Smooth muscle cell (in vitro differentiated cells): Measurements from ENCODE around the gene FGF9. TPM values are rescaled to one million over a fixed set of nuclear protein-coding genes. Genes with fewer than 3 reads are reported as not detected.

Experiments used
- DNase-seq: peaks from one replicate; lab custom pipeline; 2025; ENCODE audit not compliant: unreplicated experiment; lab: John Stamatoyannopoulos, UW
- H2AFZ ChIP-seq: fragments of 200-600 bp; sonication (generic); 2 replicates; pipeline ENCODE4 v1.6.0; 2016; ENCODE audit warnings: antibody characterized with exemption, low read depth, mild to moderate bottlenecking
- H3F3A ChIP-seq: fragments of 200-600 bp; sonication (generic); 2 replicates; pipeline ENCODE4 v1.6.0; 2017; ENCODE audit warnings: antibody characterized with exemption, low read depth
- H3K27ac ChIP-seq: fragments of 200-600 bp; sonication (generic); 2 replicates; pipeline ENCODE4 v1.5.1; 2016; ENCODE audit warnings: low read depth, mild to moderate bottlenecking
- H3K27me3 ChIP-seq: fragments of 200-600 bp; sonication (generic); 2 replicates; pipeline ENCODE4 v1.6.1; 2016; ENCODE audit warnings: low read depth, mild to moderate bottlenecking
- H3K36me3 ChIP-seq: fragments of 200-600 bp; sonication (generic); 2 replicates; pipeline ENCODE4 v1.5.1; 2016; ENCODE audit warnings: low read depth
- H3K4me1 ChIP-seq: fragments of 200-600 bp; sonication (generic); 2 replicates; pipeline ENCODE4 v1.5.1; 2016; ENCODE audit warnings: low read depth
- H3K4me2 ChIP-seq: fragments of 200-600 bp; sonication (generic); 2 replicates; pipeline ENCODE4 v1.6.0; 2016; ENCODE audit warnings: mild to moderate bottlenecking
- H3K4me3 ChIP-seq: fragments of 200-600 bp; sonication (generic); 2 replicates; pipeline ENCODE4 v1.5.1; 2016; ENCODE audit warnings: mild to moderate bottlenecking
- H3K79me2 ChIP-seq: fragments of 200-600 bp; sonication (generic); 2 replicates; pipeline ENCODE4 v1.6.0; 2016; ENCODE audit warnings: low read depth, mild to moderate bottlenecking
- H3K9ac ChIP-seq: fragments of 200-600 bp; sonication (generic); 2 replicates; pipeline ENCODE4 v1.6.0; 2016; ENCODE audit warnings: low read depth
- H3K9me3 ChIP-seq: fragments of 200-600 bp; sonication (generic); replicated peaks from 2 replicates; pipeline ENCODE4 v1.5.1; 2016; ENCODE audit warnings: low read depth
- H4K20me1 ChIP-seq: fragments of 200-600 bp; sonication (generic); 2 replicates; pipeline ENCODE4 v1.6.0; 2016; ENCODE audit warnings: low read depth
- CTCF ChIP-seq: fragments of 200-600 bp; sonication (generic); IDR thresholded peaks from 2 replicates; pipeline ENCODE4 v1.5.1; 2017; ENCODE audit warnings: borderline replicate concordance, mild to moderate bottlenecking, antibody characterized with exemption; ENCODE audit not compliant: insufficient read depth, poor library complexity, severe bottlenecking
- WGBS: methylation state at CpG from one replicate; pipeline ENCODE4 v1.1.7; 2016; ENCODE audit warnings: low lambda C conversion rate; 5-methylcytosine and 5-hydroxymethylcytosine counted together
- polyA plus RNA-seq: library from polyadenylated mRNA; unstranded; fragments of >200 nt; fragmentation: Nextera tagmentation; extraction: Ambion mirVana; gene quantifications from 2 replicates; pipeline ENCODE4 v1.2.1, GENCODE V29; 2016
- total RNA-seq: library from RNA; depleted of rRNA; stranded (reverse); fragments of >200 nt; gene quantifications from 2 replicates; pipeline ENCODE4 v1.2.3, GENCODE V29; 2014

FGF9 gene
- total and polyA plus RNA-seq, 2 experiments from 2014 or later: 0.56 TPM; not detected in 1

- Histone ChIP-seq H3K27me3 (no peaks in the 10 kb centered on the region), H3K4me3 (no peak overlapping the region), H2AFZ (no peak overlapping the region), H3K36me3 (no peaks in the 10 kb centered on the region), H3K4me2 (no peak overlapping the region), H3K9ac (no peak overlapping the region), H3K4me1 (no peaks in the 10 kb centered on the region), H3K9me3 (no peaks in the 10 kb centered on the region), H4K20me1 (no peaks in the 10 kb centered on the region), H3K79me2 (no peaks in the 10 kb centered on the region), H3K27ac (no peak overlapping the region), H3F3A (peaks cover 5% of the 10 kb centered on the region)
- 22% methylated on average over 1 of the region's 1 CpG for WGBS
- no peak for TF ChIP-seq CTCF
- DNase-seq: no peak
Measured at GRCh38 chr13:21749410-21749809, 78.5 kb downstream of the FGF9 start.

GRCh38 chr13:21752501-21752900 is 81.6 kb downstream of the FGF9 start:
- 47% methylated on average over 1 of the region's 1 CpG for WGBS
- no peak for DNase-seq
- H3K79me2 ChIP-seq: no peaks in the 10 kb centered on the region

GRCh38 chr13:21753117-21753729 is 82.3 kb downstream of the FGF9 start:
- WGBS: 27% methylated on average over 6 of the region's 6 CpGs
- Histone ChIP-seq H3K36me3 (no peaks in the 10 kb centered on the region), H3K4me1 (no peaks in the 10 kb centered on the region), H3K27me3 (no peaks in the 10 kb centered on the region), H3K9me3 (no peaks in the 10 kb centered on the region), H3K4me2 (peak overlapping the region; percentile 55), H3K27ac (no peak overlapping the region), H3K4me3 (no peak overlapping the region), H4K20me1 (no peaks in the 10 kb centered on the region), H2AFZ (peak overlapping the region; percentile 50), H3K79me2 (no peaks in the 10 kb centered on the region), H3K9ac (no peak overlapping the region), H3F3A (no peaks in the 10 kb centered on the region)
- DNase-seq: no peak
- TF ChIP-seq CTCF: no peak

More at GRCh38 chr13:21752501-21752900, 81.6 kb downstream of the FGF9 start:
- Histone ChIP-seq H3K9me3 (no peaks in the 10 kb centered on the region), H3K36me3 (no peaks in the 10 kb centered on the region), H3K4me3 (no peak overlapping the region), H2AFZ (no peak overlapping the region), H3K27me3 (no peaks in the 10 kb centered on the region), H3F3A (peaks cover 3% of the 10 kb centered on the region), H4K20me1 (no peaks in the 10 kb centered on the region), H3K9ac (no peak overlapping the region), H3K4me1 (no peaks in the 10 kb centered on the region), H3K27ac (no peak overlapping the region), H3K4me2 (no peak overlapping the region)
- no peak for TF ChIP-seq CTCF

Other genes with a start within 250 kb of the FGF9 start
- 149 and 198 TPM in 2 replicates for gene ZDHHC20, start 211.8 kb upstream of the FGF9 start, total RNA-seq
- gene ZDHHC20, start 211.8 kb upstream of the FGF9 start, polyA plus RNA-seq: 24.2 and 24.4 TPM in 2 replicates
- gene MICU2, start 66.9 kb upstream of the FGF9 start, total RNA-seq: 83.2 and 86.5 TPM in 2 replicates
- gene MICU2, start 66.9 kb upstream of the FGF9 start, polyA plus RNA-seq: 39.3 and 40.2 TPM in 2 replicates